Measurements from ENCODE around the gene INPP5A. TPM values are rescaled to one million over a fixed set of nuclear protein-coding genes. Genes with fewer than 3 reads are reported as not detected.
"Not testable (repeated sequence)": the region's sequence is repeated elsewhere in the genome, so short reads cannot be mapped to it uniquely, and the experiment has no call there.

INPP5A gene
- polyA plus RNA-seq, 4 donors: 21.1 to 25.0 (median 22.8) TPM

GRCh38 chr10:132739225-132739613 lies 201.6 kb downstream of the INPP5A start:
- H3K4me1 ChIP-seq (ENCODE audit: control insufficient read depth in 3 of 3, insufficient read depth in 2 of 3, low read depth in 1 of 3, low read length in 2 of 3): no peaks in the 10 kb centered on the region
- H3K36me3 ChIP-seq (ENCODE audit: control insufficient read depth in 3 of 3, insufficient read depth in 2 of 3, low read depth in 1 of 3, low read length in 3 of 3): peaks cover 0 to 44% (median 2%) of the 10 kb centered on the region in 3 donors
- WGBS, 3 donors: 88 to 93% (median 91%) methylated on average over 12 to 14 of the region's 14 CpGs
- DNase-seq: no peak
- no peak for FAIRE-seq
- no peak overlapping the region for H3K4me3 ChIP-seq (ENCODE audit: low read depth in 1 of 3, low read length in 3 of 3)
- H3K27ac ChIP-seq (ENCODE audit: low read depth in 1 of 3, low read length in 2 of 3): no peak overlapping the region
- no peaks in the 10 kb centered on the region for H3K27me3 ChIP-seq (ENCODE audit: control insufficient read depth in 3 of 3, insufficient read depth in 3 of 3, low read length in 3 of 3)
- H3K9me3 ChIP-seq (ENCODE audit: control insufficient read depth in 2 of 2, insufficient read depth in 1 of 2, low read depth in 1 of 2, low read length in 1 of 2): no peaks in the 10 kb centered on the region

GRCh38 chr10:132740588-132740987 lies 203.0 kb downstream of the INPP5A start:
- Histone ChIP-seq H3K27me3 (ENCODE audit: control insufficient read depth in 3 of 3, insufficient read depth in 3 of 3, low read length in 3 of 3) (no peaks in the 10 kb centered on the region), H3K4me1 (ENCODE audit: control insufficient read depth in 3 of 3, insufficient read depth in 2 of 3, low read depth in 1 of 3, low read length in 2 of 3) (no peaks in the 10 kb centered on the region), H3K36me3 (ENCODE audit: control insufficient read depth in 3 of 3, insufficient read depth in 2 of 3, low read depth in 1 of 3, low read length in 3 of 3) (peaks cover 0 to 46% (median 2%) of the 10 kb centered on the region in 3 donors), H3K4me3 (ENCODE audit: low read depth in 1 of 3, low read length in 3 of 3) (no peak overlapping the region), H3K9me3 (ENCODE audit: control insufficient read depth in 2 of 2, insufficient read depth in 1 of 2, low read depth in 1 of 2, low read length in 1 of 2) (no peaks in the 10 kb centered on the region), H3K27ac (ENCODE audit: low read depth in 1 of 3, low read length in 2 of 3) (peak overlapping the region in 1 of 3 donors; percentile 42)
- peak; percentile 33 to 57 for DNase-seq
- WGBS, 3 donors: 19 to 57% (median 36%) methylated on average over 6 of the region's 6 CpGs
- FAIRE-seq: no peak

GRCh38 chr10:132742167-132742836 lies 204.7 kb downstream of the INPP5A start:
- 91 to 96% (median 92%) methylated on average over 24 to 27 of the region's 27 CpGs for WGBS, 3 donors
- Histone ChIP-seq H3K4me1 (ENCODE audit: control insufficient read depth in 3 of 3, insufficient read depth in 2 of 3, low read depth in 1 of 3, low read length in 2 of 3) (no peaks in the 10 kb centered on the region), H3K4me3 (ENCODE audit: low read depth in 1 of 3, low read length in 3 of 3) (no peak overlapping the region), H3K27me3 (ENCODE audit: control insufficient read depth in 3 of 3, insufficient read depth in 3 of 3, low read length in 3 of 3) (no peaks in the 10 kb centered on the region), H3K36me3 (ENCODE audit: control insufficient read depth in 3 of 3, insufficient read depth in 2 of 3, low read depth in 1 of 3, low read length in 3 of 3) (peaks cover 0 to 37% (median 2%) of the 10 kb centered on the region in 3 donors), H3K27ac (ENCODE audit: low read depth in 1 of 3, low read length in 2 of 3) (no peak overlapping the region), H3K9me3 (ENCODE audit: control insufficient read depth in 2 of 2, insufficient read depth in 1 of 2, low read depth in 1 of 2, low read length in 1 of 2) (no peaks in the 10 kb centered on the region)
- DNase-seq: no peak
- FAIRE-seq: no peak

GRCh38 chr10:132742837-132743194 lies 205.2 kb downstream of the INPP5A start:
- FAIRE-seq: no peak
- peaks cover 0 to 37% (median 2%) of the 10 kb centered on the region in 3 donors for H3K36me3 ChIP-seq (ENCODE audit: control insufficient read depth in 3 of 3, insufficient read depth in 2 of 3, low read depth in 1 of 3, low read length in 3 of 3)
- H3K4me1 ChIP-seq (ENCODE audit: control insufficient read depth in 3 of 3, insufficient read depth in 2 of 3, low read depth in 1 of 3, low read length in 2 of 3): no peaks in the 10 kb centered on the region
- H3K4me3 ChIP-seq (ENCODE audit: low read depth in 1 of 3, low read length in 3 of 3): no peak overlapping the region
- H3K27ac ChIP-seq (ENCODE audit: low read depth in 1 of 3, low read length in 2 of 3): no peak overlapping the region
- DNase-seq: no peak
- 87 to 93% (median 89%) methylated on average over 12 of the region's 12 CpGs for WGBS, 3 donors
- H3K27me3 ChIP-seq (ENCODE audit: control insufficient read depth in 3 of 3, insufficient read depth in 3 of 3, low read length in 3 of 3): no peaks in the 10 kb centered on the region
- H3K9me3 ChIP-seq (ENCODE audit: control insufficient read depth in 2 of 2, insufficient read depth in 1 of 2, low read depth in 1 of 2, low read length in 1 of 2): no peaks in the 10 kb centered on the region

- not testable (repeated sequence) for H3K9me3 ChIP-seq (ENCODE audit: control insufficient read depth in 2 of 2, insufficient read depth in 1 of 2, low read depth in 1 of 2, low read length in 1 of 2); H3K27me3 ChIP-seq (ENCODE audit: control insufficient read depth in 3 of 3, insufficient read depth in 3 of 3, low read length in 3 of 3); DNase-seq; H3K4me3 ChIP-seq (ENCODE audit: low read depth in 1 of 3, low read length in 3 of 3); H3K27ac ChIP-seq (ENCODE audit: low read depth in 1 of 3, low read length in 2 of 3); H3K4me1 ChIP-seq (ENCODE audit: control insufficient read depth in 3 of 3, insufficient read depth in 2 of 3, low read depth in 1 of 3, low read length in 2 of 3); FAIRE-seq
- peaks cover 0 to 40% (median 2%) of the 10 kb centered on the region in 3 donors for H3K36me3 ChIP-seq (ENCODE audit: control insufficient read depth in 3 of 3, insufficient read depth in 2 of 3, low read depth in 1 of 3, low read length in 3 of 3)
- 82 to 87% (median 86%) methylated on average over 22 to 30 of the region's 30 CpGs for WGBS, 3 donors
These were observed 205.8 kb downstream of the INPP5A start for GRCh38 chr10:132743196-132743924.

- WGBS, 3 donors: 91 to 94% (median 92%) methylated on average over 18 of the region's 18 CpGs
- Histone ChIP-seq H3K36me3 (ENCODE audit: control insufficient read depth in 3 of 3, insufficient read depth in 2 of 3, low read depth in 1 of 3, low read length in 3 of 3) (peaks cover 0 to 36% (median 2%) of the 10 kb centered on the region in 3 donors), H3K9me3 (ENCODE audit: control insufficient read depth in 2 of 2, insufficient read depth in 1 of 2, low read depth in 1 of 2, low read length in 1 of 2) (no peaks in the 10 kb centered on the region), H3K4me1 (ENCODE audit: control insufficient read depth in 3 of 3, insufficient read depth in 2 of 3, low read depth in 1 of 3, low read length in 2 of 3) (no peaks in the 10 kb centered on the region), H3K27ac (ENCODE audit: low read depth in 1 of 3, low read length in 2 of 3) (no peak overlapping the region), H3K4me3 (ENCODE audit: low read depth in 1 of 3, low read length in 3 of 3) (no peak overlapping the region), H3K27me3 (ENCODE audit: control insufficient read depth in 3 of 3, insufficient read depth in 3 of 3, low read length in 3 of 3) (no peaks in the 10 kb centered on the region)
- DNase-seq (no peak), FAIRE-seq (no peak)
These were observed 206.4 kb downstream of the INPP5A start for GRCh38 chr10:132743925-132744490.

GRCh38 chr10:132744839-132745238 lies 207.3 kb downstream of the INPP5A start:
- Histone ChIP-seq H3K27ac (ENCODE audit: low read depth in 1 of 3, low read length in 2 of 3) (no peak overlapping the region), H3K4me3 (ENCODE audit: low read depth in 1 of 3, low read length in 3 of 3) (no peak overlapping the region), H3K9me3 (ENCODE audit: control insufficient read depth in 2 of 2, insufficient read depth in 1 of 2, low read depth in 1 of 2, low read length in 1 of 2) (no peaks in the 10 kb centered on the region), H3K36me3 (ENCODE audit: control insufficient read depth in 3 of 3, insufficient read depth in 2 of 3, low read depth in 1 of 3, low read length in 3 of 3) (peaks cover 0 to 38% (median 2%) of the 10 kb centered on the region in 3 donors), H3K4me1 (ENCODE audit: control insufficient read depth in 3 of 3, insufficient read depth in 2 of 3, low read depth in 1 of 3, low read length in 2 of 3) (no peaks in the 10 kb centered on the region), H3K27me3 (ENCODE audit: control insufficient read depth in 3 of 3, insufficient read depth in 3 of 3, low read length in 3 of 3) (no peaks in the 10 kb centered on the region)
- 88 to 94% (median 88%) methylated on average over 19 of the region's 19 CpGs for WGBS, 3 donors
- DNase-seq: no peak
- FAIRE-seq: no peak

- Histone ChIP-seq H3K9me3 (ENCODE audit: control insufficient read depth in 2 of 2, insufficient read depth in 1 of 2, low read depth in 1 of 2, low read length in 1 of 2) (no peaks in the 10 kb centered on the region), H3K36me3 (ENCODE audit: control insufficient read depth in 3 of 3, insufficient read depth in 2 of 3, low read depth in 1 of 3, low read length in 3 of 3) (peaks cover 0 to 45% (median 3%) of the 10 kb centered on the region in 3 donors), H3K4me1 (ENCODE audit: control insufficient read depth in 3 of 3, insufficient read depth in 2 of 3, low read depth in 1 of 3, low read length in 2 of 3) (no peaks in the 10 kb centered on the region), H3K4me3 (ENCODE audit: low read depth in 1 of 3, low read length in 3 of 3) (no peak overlapping the region), H3K27me3 (ENCODE audit: control insufficient read depth in 3 of 3, insufficient read depth in 3 of 3, low read length in 3 of 3) (no peaks in the 10 kb centered on the region), H3K27ac (ENCODE audit: low read depth in 1 of 3, low read length in 2 of 3) (no peak overlapping the region)
- DNase-seq: no peak
- no peak for FAIRE-seq
- 89 to 94% (median 91%) methylated on average over 11 to 17 of the region's 17 CpGs for WGBS, 3 donors
These were observed 207.9 kb downstream of the INPP5A start for GRCh38 chr10:132745511-132745910.
